HG03520 (cell line): ENCODE data around the gene FIP1L1.
"Not testable (repeated sequence)": the region's sequence is repeated elsewhere in the genome, so short reads cannot be mapped to it uniquely, and the experiment has no call there.

Experiments
- ATAC-seq: cut with Tn5 transposase; IDR thresholded peaks from one replicate; pipeline ENCODE4 v1.9.1; 2021; ENCODE audit warnings: mild to moderate bottlenecking, moderate library complexity; ENCODE audit not compliant: unreplicated experiment

FIP1L1 gene

GRCh38 chr4:53465891-53466290 is 88.5 kb downstream of the FIP1L1 start:
- no peak for ATAC-seq

- ATAC-seq: not testable (repeated sequence)
Measured at GRCh38 chr4:53466576-53466975, 89.1 kb downstream of the FIP1L1 start.

DNA sequence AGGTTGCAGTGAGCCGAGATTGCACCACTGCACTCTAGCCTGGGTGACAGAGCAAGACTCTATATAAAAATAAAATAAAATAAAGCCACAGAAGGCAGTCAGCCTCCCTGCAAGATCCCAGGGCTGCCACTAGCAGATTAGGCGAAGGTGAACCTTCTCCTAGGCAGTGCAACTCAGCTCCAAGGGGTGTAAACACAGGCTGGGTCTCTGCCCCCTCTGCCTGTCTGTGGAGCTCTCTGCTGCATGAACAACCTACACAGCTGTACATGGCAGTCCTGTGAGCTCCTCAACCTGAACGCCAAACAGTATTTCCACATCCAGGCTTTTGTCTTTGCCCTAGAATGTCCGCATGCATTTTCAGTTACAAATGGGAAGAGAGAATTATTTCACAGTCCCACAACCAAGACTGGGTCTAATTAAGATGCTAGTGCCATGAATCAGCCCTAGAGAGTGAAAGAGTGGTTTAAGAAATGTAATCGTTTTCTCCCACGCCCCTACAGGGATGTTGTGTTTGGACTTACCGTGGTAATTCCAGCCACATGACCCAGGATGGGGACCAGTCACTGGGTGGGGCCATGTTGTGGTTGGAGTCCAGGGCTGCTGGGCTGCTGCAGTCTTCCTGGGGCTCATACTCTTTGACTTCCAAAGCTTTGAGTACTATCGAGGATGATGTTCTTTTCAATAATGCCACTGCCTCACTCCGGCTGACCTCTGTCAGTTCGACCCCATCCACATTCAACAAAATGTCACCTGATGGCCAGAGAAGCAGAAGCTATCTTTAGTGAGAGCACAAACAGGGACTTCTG is 99.0 kb downstream of the FIP1L1 start:
- no peak for ATAC-seq

- ATAC-seq: no peak
Measured at GRCh38 chr4:53477038-53477565, 99.7 kb downstream of the FIP1L1 start.

GRCh38 chr4:53477636-53478035 is 100.2 kb downstream of the FIP1L1 start:
- ATAC-seq: no peak

DNA sequence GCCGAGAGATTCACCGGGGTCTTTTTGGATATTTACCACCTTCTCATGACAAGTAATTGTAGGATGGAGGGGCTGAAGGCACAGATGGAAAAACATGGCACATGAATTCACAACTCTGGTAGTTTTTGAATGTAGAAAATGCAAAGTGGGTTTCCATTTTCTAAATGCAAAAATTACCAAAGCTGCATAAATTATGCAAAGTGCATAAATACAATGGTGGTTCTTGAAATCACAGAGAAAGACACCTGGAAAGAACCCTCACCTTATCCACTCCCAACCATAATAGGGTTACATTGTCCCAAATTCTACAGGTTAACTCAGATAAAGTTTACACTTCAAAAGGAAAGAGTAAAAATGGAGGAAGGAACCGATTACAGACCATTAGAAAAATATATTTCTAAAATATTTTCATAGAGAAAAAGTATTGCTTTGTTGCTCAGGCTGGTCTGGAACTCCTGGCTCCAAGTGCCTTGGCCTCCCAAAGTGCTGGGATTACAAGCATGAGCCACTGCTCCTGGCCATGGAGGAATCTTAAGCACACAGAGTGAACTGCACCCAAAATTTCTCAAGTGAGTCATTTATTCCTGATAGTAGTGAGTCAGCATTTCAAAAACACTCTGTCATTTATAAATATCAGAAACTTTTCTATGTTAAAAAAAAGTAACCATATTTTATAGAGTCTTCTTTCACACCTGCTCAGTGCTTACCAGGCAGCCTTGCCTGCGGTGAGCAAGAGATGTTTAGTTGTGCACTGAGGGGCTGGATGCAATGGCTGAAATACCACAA is 101.4 kb downstream of the FIP1L1 start:
- ATAC-seq: no peak

GRCh38 chr4:53479736-53480525 is 102.5 kb downstream of the FIP1L1 start:
- no peak for ATAC-seq

- no peak for ATAC-seq
Measured at GRCh38 chr4:53480909-53481308, 103.5 kb downstream of the FIP1L1 start.

GRCh38 chr4:53481586-53481985 is 104.1 kb downstream of the FIP1L1 start:
- ATAC-seq: no peak

GRCh38 chr4:53483250-53483649 is 105.8 kb downstream of the FIP1L1 start:
- no peak for ATAC-seq

DNA sequence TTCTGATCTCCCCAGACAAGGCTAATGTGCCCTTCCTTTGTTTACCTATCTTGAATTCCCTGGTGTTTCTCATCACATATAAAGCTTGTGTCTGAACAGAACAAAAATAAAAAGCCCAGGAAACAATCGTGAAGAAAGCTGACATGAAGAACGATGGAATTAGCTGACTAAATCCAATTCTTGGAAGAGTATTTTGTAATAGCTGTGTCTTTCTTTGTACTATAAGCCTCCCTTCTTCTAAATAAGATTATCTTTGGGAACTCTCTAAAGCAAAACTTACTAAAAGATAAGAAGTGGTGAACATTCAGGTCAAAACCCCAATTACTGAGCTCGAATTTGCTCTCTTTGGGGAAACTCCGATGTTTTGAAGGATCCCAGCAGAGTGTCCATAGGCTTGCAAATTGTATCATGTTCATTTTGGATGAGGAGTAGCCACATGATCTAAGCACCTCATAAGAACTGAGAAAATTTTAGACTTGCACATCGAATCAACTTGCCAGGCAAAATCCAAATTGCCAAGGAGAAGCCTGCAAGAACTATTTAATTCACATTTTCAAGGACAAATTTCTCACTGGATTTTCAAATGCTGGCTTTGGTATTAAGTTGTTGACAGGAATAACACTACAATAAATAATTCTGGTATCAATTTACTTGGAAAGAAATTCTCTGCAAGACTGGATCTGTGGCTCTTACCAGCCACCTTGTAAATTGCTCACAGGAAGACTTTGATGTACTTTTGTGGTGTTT is 107.6 kb downstream of the FIP1L1 start:
- ATAC-seq: no peak

DNA sequence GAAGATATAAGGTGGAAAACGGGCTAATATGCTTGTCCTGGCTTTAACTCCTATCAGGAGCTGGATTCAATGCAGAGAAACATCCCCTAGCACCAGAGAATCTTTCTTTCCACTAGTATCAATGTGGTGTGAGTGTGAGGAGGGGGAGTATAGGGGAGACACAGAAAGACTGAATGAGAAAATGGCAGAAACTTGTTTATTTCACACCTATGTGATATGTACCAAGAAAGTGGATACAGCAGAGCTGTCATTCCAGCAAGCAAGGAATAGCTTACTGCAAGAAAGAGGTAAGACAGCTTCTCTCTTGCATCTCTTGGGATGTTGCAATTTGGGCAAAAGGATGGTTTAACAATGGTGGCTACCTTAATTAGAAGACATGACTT is 108.2 kb downstream of the FIP1L1 start:
- no peak for ATAC-seq

- no peak for ATAC-seq
Measured at GRCh38 chr4:53487766-53488165, 110.3 kb downstream of the FIP1L1 start.

DNA sequence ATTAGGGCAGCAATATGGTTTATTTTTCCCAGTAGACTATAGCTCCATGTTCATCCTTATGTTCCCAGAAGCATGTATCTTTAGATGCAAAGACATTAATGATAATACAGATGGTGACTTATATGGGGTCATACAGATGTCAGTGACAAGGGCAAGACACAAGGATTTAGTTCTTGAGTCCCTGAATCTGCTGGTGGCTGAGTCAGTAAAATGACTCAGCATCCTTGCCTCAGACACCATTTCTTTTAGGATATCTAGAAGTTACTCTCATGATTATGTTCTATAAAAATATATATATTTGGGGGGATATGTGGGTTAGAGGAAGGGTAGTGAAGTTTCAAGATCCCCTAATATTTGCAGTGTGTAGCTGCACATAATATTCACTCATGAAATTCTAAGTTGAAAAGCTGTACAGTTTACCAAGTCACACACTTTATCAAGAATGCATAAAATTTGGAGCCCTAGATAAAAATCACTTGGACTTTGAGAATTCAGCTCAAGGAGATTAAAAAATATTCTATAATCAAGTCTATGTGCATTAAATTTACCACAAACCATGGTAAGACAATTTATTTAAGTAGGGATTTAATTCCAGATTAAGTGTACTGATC is 111.9 kb downstream of the FIP1L1 start:
- ATAC-seq: no peak

GRCh38 chr4:53490161-53490956 is 112.9 kb downstream of the FIP1L1 start:
- no peak for ATAC-seq

- no peak for ATAC-seq
Measured at GRCh38 chr4:53490965-53491622, 113.7 kb downstream of the FIP1L1 start.

DNA sequence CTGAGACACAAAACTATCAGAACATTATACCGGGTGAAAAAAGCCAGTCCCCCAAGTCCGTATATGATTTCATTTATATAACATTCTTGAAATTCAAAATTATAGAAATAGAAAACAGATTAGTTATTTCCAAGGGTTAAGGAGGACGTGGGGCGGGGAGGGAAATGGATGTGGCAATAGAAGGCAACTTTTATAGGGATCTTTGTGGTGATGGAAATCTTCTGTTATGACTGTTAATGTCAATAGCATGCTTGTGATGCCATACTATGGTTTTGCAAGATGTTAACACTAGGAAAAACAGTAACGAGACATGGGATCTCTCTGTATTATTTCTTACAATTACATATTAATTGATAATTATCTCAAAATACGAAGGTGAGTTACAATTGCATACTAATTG is 117.4 kb downstream of the FIP1L1 start:
- ATAC-seq: no peak

DNA sequence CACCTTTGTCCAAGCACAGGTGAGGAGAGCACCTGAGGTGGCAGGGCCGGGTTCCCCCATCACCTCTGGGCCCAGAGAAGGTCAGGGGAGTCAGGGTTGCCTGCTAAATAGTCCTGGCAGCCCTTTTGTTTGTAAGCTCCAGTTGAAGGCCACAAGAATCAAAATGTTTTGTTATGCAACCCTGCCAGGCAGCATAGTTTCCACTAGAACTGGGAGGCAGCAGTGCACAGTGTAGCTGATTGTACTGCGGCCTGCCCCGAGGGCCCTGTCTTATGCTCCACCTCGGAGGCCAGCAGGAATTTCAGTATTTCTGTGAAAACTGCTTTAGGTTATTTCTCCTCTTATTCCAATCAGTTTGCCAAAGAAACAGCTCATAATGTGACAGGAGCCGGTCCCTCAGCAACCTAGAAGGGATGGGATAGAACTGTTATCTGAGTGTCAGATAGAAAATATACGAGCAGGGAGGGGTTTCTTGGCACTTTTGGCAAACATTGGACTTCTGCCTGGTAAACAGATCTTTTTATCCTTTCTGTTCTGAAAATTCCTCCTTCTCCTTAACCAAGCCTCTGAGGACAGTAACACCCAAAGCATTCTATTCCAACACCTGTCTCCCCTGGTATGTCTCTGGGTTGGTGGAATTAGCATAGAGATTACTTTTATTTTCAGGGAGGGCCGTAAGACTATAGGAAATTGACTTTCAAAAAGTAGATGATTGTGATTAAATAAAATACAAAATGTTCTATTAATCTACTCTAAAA is 120.2 kb downstream of the FIP1L1 start:
- no peak for ATAC-seq
